ENCODE data around the gene SLC7A9. TPM values are rescaled to one million over a fixed set of nuclear protein-coding genes. Genes with fewer than 3 reads are reported as not detected.

The SLC7A9 gene
- total and polyA plus RNA-seq, 2 experiments from 2014 or later = 0.19 TPM; not detected in 1

- Histone ChIP-seq H3K27ac (ENCODE audit: low read depth) (no peak overlapping the region), H3F3A (replicated peaks; ENCODE audit: low read depth) (no peaks in the 10 kb centered on the region), H3K4me1 (ENCODE audit: insufficient read depth) (peaks cover 12% of the 10 kb centered on the region), H3K79me2 (replicated peaks; ENCODE audit: insufficient read depth) (no peaks in the 10 kb centered on the region), H3K27me3 (ENCODE audit: insufficient read depth) (no peaks in the 10 kb centered on the region), H2AFZ (no peak overlapping the region), H3K36me3 (ENCODE audit: insufficient read depth) (no peaks in the 10 kb centered on the region), H3K4me2 (no peak overlapping the region), H3K4me3 (no peak overlapping the region), H4K20me1 (replicated peaks; ENCODE audit: insufficient read depth) (no peaks in the 10 kb centered on the region), H3K9me2 (ENCODE audit: insufficient read depth) (no peaks in the 10 kb centered on the region)
- H3K4me3 Mint-ChIP-seq = no peak overlapping the region
- H3K36me3 Mint-ChIP-seq (ENCODE audit: low read depth) = peaks cover 4% of the 10 kb centered on the region; the same call in 2 of the 3 replicates
- no peaks in the 10 kb centered on the region for H3K9me3 Mint-ChIP-seq
- DNase-seq (ENCODE audit: low spot score) (peak; percentile 18), ATAC-seq (no peak; the same call in 2 of the 3 replicates)
- TF ChIP-seq EZH2 (IDR thresholded peaks at IDR 0.05; ENCODE audit: low read depth, unreplicated experiment) (no peak), ZNF462 (CRISPR knock-in tag; IDR thresholded peaks at IDR 0.05) (no peak), ETS1 (IDR thresholded peaks at IDR 0.05) (no peak), EZH2phosphoT487 (IDR thresholded peaks at IDR 0.05; ENCODE audit: unreplicated experiment) (no peak), CREB1 (CRISPR knock-in tag; IDR thresholded peaks at IDR 0.05; ENCODE audit: low read depth) (no peak), CTCF (conservative IDR thresholded peaks at IDR 0.05; ENCODE audit: low read depth in 2 of 2) (no peak), STAT1 (IDR thresholded peaks at IDR 0.05; ENCODE audit: unreplicated experiment) (no peak), REST (IDR thresholded peaks at IDR 0.05; ENCODE audit: unreplicated experiment) (no peak), POLR2AphosphoS5 (IDR thresholded peaks at IDR 0.05; ENCODE audit: low read depth) (no peak), ZNF331 (CRISPR knock-in tag; IDR thresholded peaks at IDR 0.05; ENCODE audit: low read depth) (no peak), ZNF114 (CRISPR knock-in tag; IDR thresholded peaks at IDR 0.05) (no peak), NANOG (IDR thresholded peaks at IDR 0.05; ENCODE audit: borderline replicate concordance) (no peak)
- H3K27me3 Mint-ChIP-seq (ENCODE audit: insufficient read depth, low read depth, poor library complexity) = no peaks in the 10 kb centered on the region
- H3K4me1 Mint-ChIP-seq = peaks cover 17% of the 10 kb centered on the region
- H3K27ac Mint-ChIP-seq = no peak overlapping the region
Measured at GRCh38 chr19:32901504-32902161, 32.1 kb upstream of the SLC7A9 start.

Data from GM23338 (cell line).